Effector memory CD8-positive, alpha-beta T cell (primary cell): Measurements from ENCODE around the gene SESTD1.

ENCODE experiments used
- ATAC-seq: fragments of 150-1000 bp; cut with Tn5 transposase; replicated peaks from 2 replicates; pipeline ENCODE4 v1.10.0; 2021; ENCODE audit warnings: mild to moderate bottlenecking, moderate library complexity
- DNase-seq, 3 experiments: peaks; one replicate each; pipeline ENCODE4 v3.0.0; 2021
- H3K27ac Mint-ChIP-seq, 2 donors: one replicate each; pipeline ENCODE4 v1.8.0; 2022; ENCODE audit warnings: mild to moderate bottlenecking in 2 of 2, mixed read lengths in 2 of 2, moderate library complexity in 2 of 2
- H3K27me3 Mint-ChIP-seq, 2 donors: one replicate each; pipeline ENCODE4 v1.8.0; 2022; ENCODE audit warnings: mixed read lengths in 2 of 2
- H3K36me3 Mint-ChIP-seq: one replicate; pipeline ENCODE4 v1.8.0; 2022; ENCODE audit warnings: mild to moderate bottlenecking, moderate library complexity, mixed read lengths; ENCODE audit not compliant: insufficient read depth
- H3K4me1 Mint-ChIP-seq, 2 donors: one replicate each; pipeline ENCODE4 v1.8.0; 2022; ENCODE audit warnings: low read depth in 2 of 2, mixed read lengths in 2 of 2
- H3K4me3 Mint-ChIP-seq, 2 donors: one replicate each; pipeline ENCODE4 v1.8.0; 2022; ENCODE audit warnings: mild to moderate bottlenecking in 2 of 2, mixed read lengths in 2 of 2, moderate library complexity in 2 of 2
- H3K9me3 Mint-ChIP-seq, 2 donors: one replicate each; pipeline ENCODE4 v1.8.0; 2022; ENCODE audit warnings: mixed read lengths in 2 of 2

SESTD1 gene

GRCh38 chr2:179277429-179278196, 13.0 kb upstream of the SESTD1 start:
- Mint-ChIP-seq H3K27me3 (peaks cover 0 to 5% of the 10 kb centered on the region in 2 donors), H3K27ac (no peak overlapping the region), H3K4me3 (no peak overlapping the region), H3K36me3 (no peaks in the 10 kb centered on the region), H3K9me3 (peaks cover 0 to 1% of the 10 kb centered on the region in 2 donors), H3K4me1 (no peaks in the 10 kb centered on the region)
- ATAC-seq (no peak), DNase-seq (no peak)

GRCh38 chr2:179275253-179276012, 10.8 kb upstream of the SESTD1 start:
- ATAC-seq (no peak), DNase-seq (no peak)
- peaks cover 0 to 1% of the 10 kb centered on the region in 2 donors for H3K9me3 Mint-ChIP-seq
- peaks cover 0 to 5% of the 10 kb centered on the region in 2 donors for H3K27me3 Mint-ChIP-seq
- no peak overlapping the region for H3K4me3 Mint-ChIP-seq
- H3K36me3 Mint-ChIP-seq = no peaks in the 10 kb centered on the region
- H3K27ac Mint-ChIP-seq = no peak overlapping the region
- H3K4me1 Mint-ChIP-seq = no peaks in the 10 kb centered on the region

GRCh38 chr2:179274749-179275148, 10.1 kb upstream of the SESTD1 start:
- DNase-seq (no peak), ATAC-seq (no peak)
- Mint-ChIP-seq H3K27ac (no peak overlapping the region), H3K4me3 (no peak overlapping the region), H3K4me1 (no peaks in the 10 kb centered on the region), H3K27me3 (peaks cover 0 to 5% of the 10 kb centered on the region in 2 donors), H3K36me3 (no peaks in the 10 kb centered on the region), H3K9me3 (peaks cover 0 to 1% of the 10 kb centered on the region in 2 donors)

GRCh38 chr2:179273461-179273962, 8.9 kb upstream of the SESTD1 start:
- Mint-ChIP-seq H3K4me1 (no peaks in the 10 kb centered on the region), H3K36me3 (no peaks in the 10 kb centered on the region), H3K4me3 (no peak overlapping the region), H3K27ac (no peak overlapping the region), H3K27me3 (peaks cover 2 to 5% of the 10 kb centered on the region in 2 donors), H3K9me3 (peaks cover 0 to 1% of the 10 kb centered on the region in 2 donors)
- no peak for ATAC-seq
- DNase-seq = no peak

- no peaks in the 10 kb centered on the region for H3K4me1 Mint-ChIP-seq
- DNase-seq (no peak), ATAC-seq (no peak)
- H3K4me3 Mint-ChIP-seq = no peak overlapping the region
- H3K36me3 Mint-ChIP-seq = no peaks in the 10 kb centered on the region
- peaks cover 5 to 12% of the 10 kb centered on the region in 2 donors for H3K27me3 Mint-ChIP-seq
- H3K9me3 Mint-ChIP-seq = peaks cover 0 to 1% of the 10 kb centered on the region in 2 donors
- no peak overlapping the region for H3K27ac Mint-ChIP-seq
Measured at GRCh38 chr2:179272406-179273192, 8.0 kb upstream of the SESTD1 start.

GRCh38 chr2:179270689-179271088, 6.1 kb upstream of the SESTD1 start:
- ATAC-seq = no peak
- no peak overlapping the region for H3K4me3 Mint-ChIP-seq
- no peaks in the 10 kb centered on the region for H3K36me3 Mint-ChIP-seq
- DNase-seq = no peak
- H3K4me1 Mint-ChIP-seq = no peaks in the 10 kb centered on the region
- peaks cover 19 to 31% of the 10 kb centered on the region in 2 donors for H3K27me3 Mint-ChIP-seq
- peaks cover 0 to 6% of the 10 kb centered on the region in 2 donors for H3K9me3 Mint-ChIP-seq
- no peak overlapping the region for H3K27ac Mint-ChIP-seq

- Mint-ChIP-seq H3K9me3 (peaks cover 0 to 6% of the 10 kb centered on the region in 2 donors), H3K27ac (no peak overlapping the region), H3K4me3 (no peak overlapping the region), H3K4me1 (peaks cover 0 to 2% of the 10 kb centered on the region in 2 donors), H3K36me3 (no peaks in the 10 kb centered on the region), H3K27me3 (peaks cover 28 to 46% of the 10 kb centered on the region in 2 donors)
- no peak for DNase-seq
- no peak for ATAC-seq
Measured at GRCh38 chr2:179268277-179268925, 3.8 kb upstream of the SESTD1 start.

GRCh38 chr2:179266271-179266670, 1.6 kb upstream of the SESTD1 start:
- peak overlapping the region in 1 of 2 donors; percentile 34 for H3K4me3 Mint-ChIP-seq
- no peak for ATAC-seq
- peaks cover 0 to 2% of the 10 kb centered on the region in 2 donors for H3K4me1 Mint-ChIP-seq
- peaks cover 0 to 6% of the 10 kb centered on the region in 2 donors for H3K9me3 Mint-ChIP-seq
- no peak overlapping the region for H3K27ac Mint-ChIP-seq
- H3K27me3 Mint-ChIP-seq = peaks cover 38 to 54% of the 10 kb centered on the region in 2 donors
- DNase-seq = no peak
- no peaks in the 10 kb centered on the region for H3K36me3 Mint-ChIP-seq

GRCh38 chr2:179265082-179265510, 464 bp upstream of the SESTD1 start:
- H3K27me3 Mint-ChIP-seq = peaks cover 44 to 54% of the 10 kb centered on the region in 2 donors
- no peak for ATAC-seq
- no peak overlapping the region for H3K27ac Mint-ChIP-seq
- DNase-seq = no peak
- H3K9me3 Mint-ChIP-seq = peaks cover 0 to 6% of the 10 kb centered on the region in 2 donors
- no peaks in the 10 kb centered on the region for H3K36me3 Mint-ChIP-seq
- peak overlapping the region; percentile 25 to 34 for H3K4me3 Mint-ChIP-seq
- H3K4me1 Mint-ChIP-seq = peaks cover 0 to 2% of the 10 kb centered on the region in 2 donors

GRCh38 chr2:179263446-179264367, 925 bp downstream of the SESTD1 start:
- peak overlapping the region; percentile 26 to 56 for H3K27ac Mint-ChIP-seq
- DNase-seq (no peak), ATAC-seq (peak; percentile 52)
- H3K4me3 Mint-ChIP-seq = peak overlapping the region; percentile 69 to 71
- peaks cover 0 to 2% of the 10 kb centered on the region in 2 donors for H3K4me1 Mint-ChIP-seq
- peaks cover 44 to 54% of the 10 kb centered on the region in 2 donors for H3K27me3 Mint-ChIP-seq
- no peaks in the 10 kb centered on the region for H3K36me3 Mint-ChIP-seq
- peaks cover 0 to 6% of the 10 kb centered on the region in 2 donors for H3K9me3 Mint-ChIP-seq

GRCh38 chr2:179263015-179263414, 1.6 kb downstream of the SESTD1 start:
- Mint-ChIP-seq H3K27me3 (peaks cover 44 to 47% of the 10 kb centered on the region in 2 donors), H3K36me3 (no peaks in the 10 kb centered on the region), H3K4me3 (peak overlapping the region; percentile 69 to 71), H3K9me3 (peaks cover 0 to 6% of the 10 kb centered on the region in 2 donors), H3K27ac (peak overlapping the region in 1 of 2 donors; percentile 56), H3K4me1 (peaks cover 0 to 2% of the 10 kb centered on the region in 2 donors)
- no peak for DNase-seq
- ATAC-seq = no peak
